H9 (cell line): ENCODE data around the gene SPTBN4. TPM values are rescaled to one million over a fixed set of nuclear protein-coding genes. Genes with fewer than 3 reads are reported as not detected.
A peak's percentile ranks its signal among the peaks of the same experiment; 100 is the strongest.

ENCODE experiments used
- DNase-seq: peaks from one replicate; pipeline ENCODE4 v3.0.0-alpha.2; 2017
- H2AFZ ChIP-seq: one replicate; pipeline ENCODE4 v1.6.1; 2013; ENCODE audit warnings: mild to moderate bottlenecking, low read length, control low read depth, moderate library complexity
- H2AK5ac ChIP-seq: 2 replicates; pipeline ENCODE4 v1.6.1; 2013; ENCODE audit warnings: low read length, control low read depth, mixed read lengths; ENCODE audit not compliant: insufficient read length
- H2BK120ac ChIP-seq: one replicate; pipeline ENCODE4 v1.6.1; 2013; ENCODE audit warnings: low read depth, mild to moderate bottlenecking, low read length, control low read depth, inconsistent platforms; ENCODE audit not compliant: poor library complexity, severe bottlenecking
- H2BK12ac ChIP-seq: 2 replicates; pipeline ENCODE4 v1.6.1; 2013; ENCODE audit warnings: low read length, control low read depth, mixed read lengths, low read depth; ENCODE audit not compliant: insufficient read length
- H2BK15ac ChIP-seq: 2 replicates; pipeline ENCODE4 v1.6.1; 2013; ENCODE audit warnings: low read depth, low read length, control low read depth
- H2BK20ac ChIP-seq: one replicate; pipeline ENCODE4 v1.6.1; 2013; ENCODE audit warnings: low read depth, mild to moderate bottlenecking, low read length, control low read depth, inconsistent platforms; ENCODE audit not compliant: poor library complexity, severe bottlenecking
- H2BK5ac ChIP-seq: 2 replicates; pipeline ENCODE4 v1.6.1; 2013; ENCODE audit warnings: low read length, control low read depth, mixed read lengths; ENCODE audit not compliant: insufficient read length
- H3K14ac ChIP-seq: 2 replicates; pipeline ENCODE4 v1.6.1; 2013; ENCODE audit warnings: low read length, control low read depth; ENCODE audit not compliant: insufficient read depth
- H3K18ac ChIP-seq: 2 replicates; pipeline ENCODE4 v1.6.1; 2013; ENCODE audit warnings: low read depth, mild to moderate bottlenecking, mixed read lengths, low read length, control low read depth; ENCODE audit not compliant: insufficient read length
- H3K23ac ChIP-seq: 2 replicates; pipeline ENCODE4 v1.6.1; 2013; ENCODE audit warnings: low read length, control low read depth, mixed read lengths, low read depth; ENCODE audit not compliant: insufficient read length
- H3K23me2 ChIP-seq: 2 replicates; pipeline ENCODE4 v1.6.1; 2013; ENCODE audit warnings: low read depth, mild to moderate bottlenecking, mixed read lengths, low read length, control low read depth; ENCODE audit not compliant: insufficient read length, poor library complexity, severe bottlenecking
- H3K27ac ChIP-seq: 2 replicates; pipeline ENCODE4 v1.5.1; 2013; ENCODE audit warnings: low read length, control low read depth, mixed read lengths, low read depth; ENCODE audit not compliant: insufficient read length
- H3K27me3 ChIP-seq: 2 replicates; pipeline ENCODE4 v1.6.1; 2013; ENCODE audit warnings: low read length, control low read depth, inconsistent platforms; ENCODE audit not compliant: insufficient read depth
- H3K4ac ChIP-seq: 2 replicates; pipeline ENCODE4 v1.6.1; 2013; ENCODE audit warnings: low read depth, mild to moderate bottlenecking, control low read depth, inconsistent platforms, low read length, moderate library complexity
- H3K4me1 ChIP-seq: 2 replicates; pipeline ENCODE4 v1.6.1; 2013; ENCODE audit warnings: low read length, control low read depth, inconsistent platforms; ENCODE audit not compliant: insufficient read depth
- H3K4me2 ChIP-seq: 2 replicates; pipeline ENCODE4 v1.6.1; 2013; ENCODE audit warnings: low read length, control low read depth, mixed read lengths; ENCODE audit not compliant: insufficient read length, insufficient read depth
- H3K56ac ChIP-seq: 2 replicates; pipeline ENCODE4 v1.6.1; 2013; ENCODE audit warnings: low read depth, mild to moderate bottlenecking, mixed read lengths, low read length, control low read depth; ENCODE audit not compliant: insufficient read length
- H3K79me1 ChIP-seq: 2 replicates; pipeline ENCODE4 v1.6.1; 2013; ENCODE audit warnings: low read depth, mild to moderate bottlenecking, moderate library complexity, low read length, control low read depth, inconsistent platforms; ENCODE audit not compliant: insufficient read depth, poor library complexity, severe bottlenecking
- H3K79me2 ChIP-seq: 2 replicates; pipeline ENCODE4 v1.6.1; 2013; ENCODE audit warnings: low read length, control low read depth, inconsistent platforms; ENCODE audit not compliant: insufficient read depth
- H3K9ac ChIP-seq: 2 replicates; pipeline ENCODE4 v1.6.1; 2013; ENCODE audit warnings: low read length, control low read depth, mixed read lengths; ENCODE audit not compliant: insufficient read length; ENCODE audit errors: extremely low read depth
- H3K9me3 ChIP-seq: one replicate; pipeline ENCODE4 v1.6.1; 2013; ENCODE audit warnings: low read depth, low read length, inconsistent platforms; ENCODE audit not compliant: control insufficient read depth
- H3T11ph ChIP-seq: one replicate; pipeline ENCODE4 v1.6.1; 2013; ENCODE audit warnings: mild to moderate bottlenecking, low read length, control low read depth, inconsistent platforms
- H4K20me1 ChIP-seq: one replicate; pipeline ENCODE4 v1.6.1; 2013; ENCODE audit not compliant: control insufficient read depth, insufficient read length, insufficient read depth
- H4K5ac ChIP-seq: 2 replicates; pipeline ENCODE4 v1.6.1; 2013; ENCODE audit warnings: low read depth, mild to moderate bottlenecking, mixed read lengths, low read length, control low read depth; ENCODE audit not compliant: insufficient read length
- H4K8ac ChIP-seq: replicated peaks from 2 replicates; pipeline ENCODE4 v1.6.1; 2013; ENCODE audit warnings: low read length, control low read depth, mixed read lengths, low read depth; ENCODE audit not compliant: insufficient read length
- H4K91ac ChIP-seq: 2 replicates; pipeline ENCODE4 v1.6.1; 2013; ENCODE audit warnings: low read depth, mild to moderate bottlenecking, moderate library complexity, mixed read lengths, low read length, control low read depth; ENCODE audit not compliant: insufficient read length
- H3K27ac Mint-ChIP-seq, 3 experiments: 2 replicates in 2 of 3; 3 replicates in 1 of 3; pipeline ENCODE4 v1.8.0; 2020 to 2021; ENCODE audit warnings: mixed read lengths in 3 of 3, mild to moderate bottlenecking in 1 of 3, moderate library complexity in 1 of 3
- H3K27me3 Mint-ChIP-seq: 2 replicates; pipeline ENCODE4 v1.8.0; 2021; ENCODE audit warnings: low read depth, mild to moderate bottlenecking, moderate library complexity, mixed read lengths
- H3K36me3 Mint-ChIP-seq, 3 experiments: 2 replicates in 2 of 3; 3 replicates in 1 of 3; pipeline ENCODE4 v1.8.0; 2020 to 2021; ENCODE audit warnings: low read depth in 3 of 3, mixed read lengths in 3 of 3; ENCODE audit not compliant: insufficient read depth in 1 of 3
- H3K4me1 Mint-ChIP-seq, 2 experiments: 2 replicates each; pipeline ENCODE4 v1.8.0; 2020; ENCODE audit warnings: mixed read lengths in 2 of 2
- H3K4me3 Mint-ChIP-seq, 2 experiments: 2 replicates in 1 of 2; 3 replicates in 1 of 2; pipeline ENCODE4 v1.8.0; 2020 to 2021; ENCODE audit warnings: mild to moderate bottlenecking in 2 of 2, mixed read lengths in 2 of 2, moderate library complexity in 1 of 2
- H3K9me3 Mint-ChIP-seq, 2 experiments: 2 replicates in 1 of 2; 3 replicates in 1 of 2; pipeline ENCODE4 v1.8.0; 2020; ENCODE audit warnings: mild to moderate bottlenecking in 2 of 2, mixed read lengths in 2 of 2, moderate library complexity in 1 of 2
- WGBS: extraction: QIAGEN DNeasy Blood & Tissue Kit; methylation state at CpG from one replicate; pipeline ENCODE4 v1.1.7; 2013; ENCODE audit warnings: missing lambda C conversion rate, low lambda C conversion rate, mixed read lengths; ENCODE audit not compliant: insufficient read length; ENCODE audit errors: extremely low coverage; 5-methylcytosine and 5-hydroxymethylcytosine counted together
- total RNA-seq: library from RNA; stranded (reverse); gene quantifications from 2 replicates; pipeline ENCODE4 v1.2.1, GENCODE V29; 2021
- TF ChIP-seq, protein P1 (sequence below): fragments of 200-600 bp; sonication (generic); conservative IDR thresholded peaks from 3 replicates; pipeline ENCODE4 v1.8.0; 2021; ENCODE audit warnings: antibody characterized with exemption, mild to moderate bottlenecking

Gene SPTBN4
- total RNA-seq, 1 experiment from 2014 or later = 2.9 TPM

DNA sequence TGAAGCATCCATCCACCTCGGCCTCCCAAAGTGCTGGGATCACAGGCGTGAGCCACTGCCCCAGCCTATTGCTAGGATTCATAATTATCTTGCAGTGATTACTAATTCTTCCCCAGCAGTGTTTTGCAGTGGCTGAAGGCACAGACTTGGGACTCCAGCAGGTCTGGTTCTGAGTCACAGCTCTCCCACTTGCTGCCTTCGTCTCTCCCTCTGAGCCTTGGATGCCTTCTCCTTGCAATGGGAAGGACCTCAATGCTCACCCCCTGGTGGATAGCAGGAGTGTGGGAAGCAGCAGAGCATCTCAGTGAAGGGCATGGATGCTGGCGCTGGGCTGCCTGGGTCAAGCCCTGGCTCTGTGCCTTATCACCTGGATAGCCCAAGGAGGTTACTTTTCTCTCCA is 72.3 kb downstream of the SPTBN4 start:
- H4K5ac ChIP-seq = no peak overlapping the region
- Mint-ChIP-seq H3K9me3 (peaks cover 2 to 4% of the 10 kb centered on the region in 2 experiments; a peak in 2 of 5 replicates), H3K27ac (no peak overlapping the region; a peak in 1 of 7 replicates), H3K4me1 (no peaks in the 10 kb centered on the region), H3K4me3 (no peak overlapping the region), H3K27me3 (peaks cover 21% of the 10 kb centered on the region), H3K36me3 (no peaks in the 10 kb centered on the region)
- no peak overlapping the region for H3K56ac ChIP-seq
- TF ChIP-seq, protein P1, sequence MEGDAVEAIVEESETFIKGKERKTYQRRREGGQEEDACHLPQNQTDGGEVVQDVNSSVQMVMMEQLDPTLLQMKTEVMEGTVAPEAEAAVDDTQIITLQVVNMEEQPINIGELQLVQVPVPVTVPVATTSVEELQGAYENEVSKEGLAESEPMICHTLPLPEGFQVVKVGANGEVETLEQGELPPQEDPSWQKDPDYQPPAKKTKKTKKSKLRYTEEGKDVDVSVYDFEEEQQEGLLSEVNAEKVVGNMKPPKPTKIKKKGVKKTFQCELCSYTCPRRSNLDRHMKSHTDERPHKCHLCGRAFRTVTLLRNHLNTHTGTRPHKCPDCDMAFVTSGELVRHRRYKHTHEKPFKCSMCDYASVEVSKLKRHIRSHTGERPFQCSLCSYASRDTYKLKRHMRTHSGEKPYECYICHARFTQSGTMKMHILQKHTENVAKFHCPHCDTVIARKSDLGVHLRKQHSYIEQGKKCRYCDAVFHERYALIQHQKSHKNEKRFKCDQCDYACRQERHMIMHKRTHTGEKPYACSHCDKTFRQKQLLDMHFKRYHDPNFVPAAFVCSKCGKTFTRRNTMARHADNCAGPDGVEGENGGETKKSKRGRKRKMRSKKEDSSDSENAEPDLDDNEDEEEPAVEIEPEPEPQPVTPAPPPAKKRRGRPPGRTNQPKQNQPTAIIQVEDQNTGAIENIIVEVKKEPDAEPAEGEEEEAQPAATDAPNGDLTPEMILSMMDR = peak; percentile 24; the same call in 1 of the 3 replicates
- no peak overlapping the region; the same call in 1 of the 2 replicates for H3K14ac ChIP-seq
- no peak overlapping the region for H3K23ac ChIP-seq
- no peak for DNase-seq
- no peaks in the 10 kb centered on the region for H3K79me1 ChIP-seq
- H3K9ac ChIP-seq = no peak overlapping the region
- H3K79me2 ChIP-seq = no peaks in the 10 kb centered on the region
- no peak overlapping the region for H2BK120ac ChIP-seq
- H2BK15ac ChIP-seq = 0 out of 2 replicates have a peak overlapping the region, but pooled peaks have one; percentile 52
- H2AK5ac ChIP-seq = no peak overlapping the region
- H4K20me1 ChIP-seq = no peaks in the 10 kb centered on the region
- no peaks in the 10 kb centered on the region for H3K9me3 ChIP-seq
- H2AFZ ChIP-seq = no peak overlapping the region
- H3K4me2 ChIP-seq = no peak overlapping the region
- no peak overlapping the region for H4K8ac ChIP-seq
- no peaks in the 10 kb centered on the region for H3K27me3 ChIP-seq
- H3K18ac ChIP-seq = no peak overlapping the region
- H3K23me2 ChIP-seq = no peaks in the 10 kb centered on the region
- no peak overlapping the region for H4K91ac ChIP-seq
- H2BK5ac ChIP-seq = no peak overlapping the region
- no peak overlapping the region for H3T11ph ChIP-seq
- H2BK20ac ChIP-seq = no peak overlapping the region
- H3K4me1 ChIP-seq = no peaks in the 10 kb centered on the region
- no peak overlapping the region for H3K4ac ChIP-seq
- H2BK12ac ChIP-seq = no peak overlapping the region
- no CpG with 5 or more reads among the region's 4 CpGs for WGBS
- H3K27ac ChIP-seq = no peak overlapping the region
